Mucosa of stomach (tissue), 1 donor: Measurements from ENCODE around the gene E2F1.
"Not testable (repeated sequence)": the region's sequence is repeated elsewhere in the genome, so short reads cannot be mapped to it uniquely, and the experiment has no call there.

Experiments used
- H3K27me3 ChIP-seq: one replicate; pipeline ENCODE4 v1.7.0; 2013; ENCODE audit warnings: mild to moderate bottlenecking, low read length; ENCODE audit not compliant: control insufficient read depth, insufficient read depth
- H3K36me3 ChIP-seq: one replicate; pipeline ENCODE4 v1.7.0; 2013; ENCODE audit warnings: low read length; ENCODE audit not compliant: control insufficient read depth, insufficient read depth
- H3K4me1 ChIP-seq: one replicate; pipeline ENCODE4 v1.7.0; 2013; ENCODE audit warnings: mild to moderate bottlenecking, low read length; ENCODE audit not compliant: control insufficient read depth, insufficient read depth
- H3K4me3 ChIP-seq: one replicate; pipeline ENCODE4 v1.7.0; 2013; ENCODE audit warnings: low read length
- H3K9ac ChIP-seq: one replicate; pipeline ENCODE4 v1.7.0; 2013; ENCODE audit warnings: mild to moderate bottlenecking, low read length, moderate library complexity
- H3K9me3 ChIP-seq: one replicate; pipeline ENCODE4 v1.7.0; 2013; ENCODE audit warnings: mild to moderate bottlenecking, low read length, moderate library complexity; ENCODE audit not compliant: control insufficient read depth
- donor health status: Pancreatic carcinoma.

E2F1 gene

GRCh38 chr20:33704197-33704924, 18.2 kb upstream of the E2F1 start:
- Histone ChIP-seq H3K9me3 (no peaks in the 10 kb centered on the region), H3K9ac (no peak overlapping the region), H3K36me3 (no peaks in the 10 kb centered on the region), H3K4me1 (no peaks in the 10 kb centered on the region), H3K4me3 (no peak overlapping the region), H3K27me3 (no peaks in the 10 kb centered on the region)

- Histone ChIP-seq H3K36me3 (no peaks in the 10 kb centered on the region), H3K4me1 (no peaks in the 10 kb centered on the region), H3K9ac (no peak overlapping the region), H3K4me3 (no peak overlapping the region), H3K9me3 (no peaks in the 10 kb centered on the region), H3K27me3 (no peaks in the 10 kb centered on the region)
These were observed 17.4 kb upstream of the E2F1 start for GRCh38 chr20:33703498-33704137.

- no peaks in the 10 kb centered on the region for H3K4me1 ChIP-seq
- H3K9me3 ChIP-seq, result no peaks in the 10 kb centered on the region
- no peaks in the 10 kb centered on the region for H3K36me3 ChIP-seq
- H3K27me3 ChIP-seq, result no peaks in the 10 kb centered on the region
- no peak overlapping the region for H3K9ac ChIP-seq
- no peak overlapping the region for H3K4me3 ChIP-seq
These were observed 16.7 kb upstream of the E2F1 start for GRCh38 chr20:33702861-33703260.

- Histone ChIP-seq H3K4me3 (no peak overlapping the region), H3K9me3 (no peaks in the 10 kb centered on the region), H3K36me3 (no peaks in the 10 kb centered on the region), H3K9ac (no peak overlapping the region), H3K4me1 (no peaks in the 10 kb centered on the region), H3K27me3 (no peaks in the 10 kb centered on the region)
These were observed 15.7 kb upstream of the E2F1 start for GRCh38 chr20:33701629-33702450.

GRCh38 chr20:33700696-33701441, 14.7 kb upstream of the E2F1 start:
- not testable (repeated sequence) for H3K27me3 ChIP-seq, H3K4me3 ChIP-seq, H3K9ac ChIP-seq, H3K9me3 ChIP-seq, H3K36me3 ChIP-seq, H3K4me1 ChIP-seq

GRCh38 chr20:33698966-33699365, 12.8 kb upstream of the E2F1 start:
- H3K9me3 ChIP-seq, H3K27me3 ChIP-seq, H3K4me3 ChIP-seq, H3K9ac ChIP-seq, H3K36me3 ChIP-seq, H3K4me1 ChIP-seq: not testable (repeated sequence)

- Histone ChIP-seq H3K4me3 (no peak overlapping the region), H3K27me3 (no peaks in the 10 kb centered on the region), H3K9me3 (no peaks in the 10 kb centered on the region), H3K36me3 (no peaks in the 10 kb centered on the region), H3K4me1 (no peaks in the 10 kb centered on the region), H3K9ac (no peak overlapping the region)
These were observed 10.9 kb upstream of the E2F1 start for GRCh38 chr20:33697129-33697528.

- no peaks in the 10 kb centered on the region for H3K36me3 ChIP-seq
- H3K9me3 ChIP-seq, result no peaks in the 10 kb centered on the region
- no peaks in the 10 kb centered on the region for H3K27me3 ChIP-seq
- no peaks in the 10 kb centered on the region for H3K4me1 ChIP-seq
- H3K4me3 ChIP-seq, result no peak overlapping the region
- H3K9ac ChIP-seq, result no peak overlapping the region
These were observed 10.3 kb upstream of the E2F1 start for GRCh38 chr20:33696448-33696847.

- no peaks in the 10 kb centered on the region for H3K9me3 ChIP-seq
- H3K36me3 ChIP-seq, result no peaks in the 10 kb centered on the region
- H3K27me3 ChIP-seq, result no peaks in the 10 kb centered on the region
- H3K4me3 ChIP-seq, result no peak overlapping the region
- H3K9ac ChIP-seq, result no peak overlapping the region
- H3K4me1 ChIP-seq, result no peaks in the 10 kb centered on the region
These were observed 8.4 kb upstream of the E2F1 start for GRCh38 chr20:33694639-33695012.

- no peaks in the 10 kb centered on the region for H3K27me3 ChIP-seq
- no peak overlapping the region for H3K9ac ChIP-seq
- no peaks in the 10 kb centered on the region for H3K9me3 ChIP-seq
- H3K4me1 ChIP-seq, result no peaks in the 10 kb centered on the region
- no peak overlapping the region for H3K4me3 ChIP-seq
- no peaks in the 10 kb centered on the region for H3K36me3 ChIP-seq
These were observed 7.8 kb upstream of the E2F1 start for GRCh38 chr20:33693741-33694638.

GRCh38 chr20:33693289-33693688, 7.1 kb upstream of the E2F1 start:
- H3K36me3 ChIP-seq, result no peaks in the 10 kb centered on the region
- no peak overlapping the region for H3K4me3 ChIP-seq
- no peaks in the 10 kb centered on the region for H3K9me3 ChIP-seq
- H3K4me1 ChIP-seq, result no peaks in the 10 kb centered on the region
- H3K9ac ChIP-seq, result no peak overlapping the region
- no peaks in the 10 kb centered on the region for H3K27me3 ChIP-seq
